Measurements from ENCODE around the gene TUSC2. TPM values are rescaled to one million over a fixed set of nuclear protein-coding genes. Genes with fewer than 3 reads are reported as not detected.

TUSC2 gene
- polyA plus RNA-seq, 1 donor from 2014 or later: 88.8 TPM

DNA sequence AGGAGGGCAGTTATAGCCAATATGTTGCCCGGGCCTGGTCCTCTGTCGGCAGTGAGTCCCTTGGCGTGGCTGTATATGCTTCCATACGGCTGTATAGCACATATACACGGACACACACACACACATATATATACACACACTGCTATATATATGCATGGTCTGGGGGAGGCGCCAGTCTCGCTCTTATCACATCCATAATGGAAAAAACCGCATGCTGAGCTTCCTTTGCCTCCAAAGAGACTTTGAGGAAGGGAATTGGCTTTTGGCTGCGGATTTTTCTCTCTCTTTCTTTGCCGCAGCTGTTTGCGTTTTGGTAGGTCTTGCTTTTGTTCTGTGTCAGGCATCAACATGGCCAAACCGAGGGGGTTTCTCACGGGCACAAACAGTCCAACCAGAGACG, 42.6 kb upstream of the TUSC2 start:
- Histone ChIP-seq H3K4me2 (ENCODE audit: low read length) (no peak overlapping the region), H2AFZ (ENCODE audit: low read depth, low read length) (no peak overlapping the region), H3K27ac (ENCODE audit: low read length) (no peak overlapping the region), H4K20me1 (ENCODE audit: insufficient read depth) (no peaks in the 10 kb centered on the region), H3K9ac (ENCODE audit: low read length) (no peak overlapping the region), H3K27me3 (ENCODE audit: insufficient read depth, low read depth, low read length) (no peaks in the 10 kb centered on the region), H3K79me2 (replicated peaks; ENCODE audit: insufficient read depth, low read length) (no peaks in the 10 kb centered on the region), H3K4me3 (ENCODE audit: low read length) (no peak overlapping the region), H3F3A (ENCODE audit: insufficient read depth, low read length, poor library complexity, severe bottlenecking) (no peaks in the 10 kb centered on the region), H3K9me2 (ENCODE audit: insufficient read depth, low read length) (no peaks in the 10 kb centered on the region), H3K9me3 (ENCODE audit: low read length) (no peaks in the 10 kb centered on the region), H3K36me3 (ENCODE audit: insufficient read depth, low read length) (peaks cover 7% of the 10 kb centered on the region)
- TF ChIP-seq, protein P1, sequence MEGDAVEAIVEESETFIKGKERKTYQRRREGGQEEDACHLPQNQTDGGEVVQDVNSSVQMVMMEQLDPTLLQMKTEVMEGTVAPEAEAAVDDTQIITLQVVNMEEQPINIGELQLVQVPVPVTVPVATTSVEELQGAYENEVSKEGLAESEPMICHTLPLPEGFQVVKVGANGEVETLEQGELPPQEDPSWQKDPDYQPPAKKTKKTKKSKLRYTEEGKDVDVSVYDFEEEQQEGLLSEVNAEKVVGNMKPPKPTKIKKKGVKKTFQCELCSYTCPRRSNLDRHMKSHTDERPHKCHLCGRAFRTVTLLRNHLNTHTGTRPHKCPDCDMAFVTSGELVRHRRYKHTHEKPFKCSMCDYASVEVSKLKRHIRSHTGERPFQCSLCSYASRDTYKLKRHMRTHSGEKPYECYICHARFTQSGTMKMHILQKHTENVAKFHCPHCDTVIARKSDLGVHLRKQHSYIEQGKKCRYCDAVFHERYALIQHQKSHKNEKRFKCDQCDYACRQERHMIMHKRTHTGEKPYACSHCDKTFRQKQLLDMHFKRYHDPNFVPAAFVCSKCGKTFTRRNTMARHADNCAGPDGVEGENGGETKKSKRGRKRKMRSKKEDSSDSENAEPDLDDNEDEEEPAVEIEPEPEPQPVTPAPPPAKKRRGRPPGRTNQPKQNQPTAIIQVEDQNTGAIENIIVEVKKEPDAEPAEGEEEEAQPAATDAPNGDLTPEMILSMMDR (IDR thresholded peaks at IDR 0.05; ENCODE audit: poor library complexity, severe bottlenecking): peak; percentile 83
- TF ChIP-seq SMC3 (conservative IDR thresholded peaks at IDR 0.05; ENCODE audit: poor library complexity) (peak; percentile 89), MXI1 (conservative IDR thresholded peaks at IDR 0.05; ENCODE audit: poor library complexity, severe bottlenecking) (no peak), RAD21 (conservative IDR thresholded peaks at IDR 0.05) (peak; percentile 89)

DNA sequence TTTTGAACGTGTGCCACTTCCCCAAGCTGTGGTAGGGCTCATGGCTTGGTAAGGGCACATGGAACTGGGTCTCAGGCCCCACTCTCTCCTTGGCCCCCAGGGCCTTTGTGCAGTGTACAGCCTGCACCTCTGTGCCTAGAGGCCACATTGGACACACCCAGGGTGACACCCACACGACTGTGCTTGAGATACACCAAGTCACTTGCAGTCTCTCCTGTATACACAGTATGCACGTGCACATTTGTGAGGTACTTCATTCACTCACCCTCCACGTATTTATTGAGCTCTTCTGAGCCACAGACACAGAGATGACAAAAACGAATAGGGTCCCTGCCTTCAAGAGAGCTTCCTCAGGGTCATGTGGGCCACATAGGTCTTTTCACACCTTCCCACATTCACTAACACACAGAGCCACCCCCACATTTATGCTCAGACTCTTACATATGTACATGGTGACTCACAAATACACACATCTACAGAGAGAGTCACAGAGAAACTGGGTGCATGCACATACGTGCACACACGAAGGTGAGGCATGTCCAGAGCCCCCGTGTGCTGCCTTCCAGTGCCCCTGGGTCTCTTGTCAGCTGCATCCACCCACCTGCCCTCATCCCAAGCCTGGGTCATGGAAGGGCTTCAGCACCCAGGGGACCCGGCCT, 41.1 kb upstream of the TUSC2 start:
- no peak overlapping the region for H3K4me2 ChIP-seq (ENCODE audit: low read length)

More for the DNA sequence above, 41.1 kb upstream of the TUSC2 start:
- Histone ChIP-seq H3K27me3 (ENCODE audit: insufficient read depth, low read depth, low read length) (no peaks in the 10 kb centered on the region), H3K4me3 (ENCODE audit: low read length) (no peak overlapping the region), H3K36me3 (ENCODE audit: insufficient read depth, low read length) (peaks cover 7% of the 10 kb centered on the region), H3K79me2 (replicated peaks; ENCODE audit: insufficient read depth, low read length) (no peaks in the 10 kb centered on the region), H2AFZ (ENCODE audit: low read depth, low read length) (no peak overlapping the region), H3K27ac (ENCODE audit: low read length) (no peak overlapping the region), H4K20me1 (ENCODE audit: insufficient read depth) (no peaks in the 10 kb centered on the region), H3F3A (ENCODE audit: insufficient read depth, low read length, poor library complexity, severe bottlenecking) (no peaks in the 10 kb centered on the region), H3K9me2 (ENCODE audit: insufficient read depth, low read length) (no peaks in the 10 kb centered on the region), H3K9me3 (ENCODE audit: low read length) (no peaks in the 10 kb centered on the region), H3K9ac (ENCODE audit: low read length) (no peak overlapping the region)
- TF ChIP-seq EP300 (conservative IDR thresholded peaks at IDR 0.05; ENCODE audit: poor library complexity, severe bottlenecking): no peak
- no peak for TF ChIP-seq RAD21 (conservative IDR thresholded peaks at IDR 0.05)
- TF ChIP-seq EZH2 (IDR thresholded peaks at IDR 0.05; ENCODE audit: borderline replicate concordance, insufficient read depth, low read length, poor library complexity, severe bottlenecking): no peak
- no peak for TF ChIP-seq POLR2AphosphoS5 (IDR thresholded peaks at IDR 0.05)
- TF ChIP-seq SMC3 (conservative IDR thresholded peaks at IDR 0.05; ENCODE audit: poor library complexity): no peak
- TF ChIP-seq TAF1 (IDR thresholded peaks at IDR 0.05; ENCODE audit: low read depth): no peak
- TF ChIP-seq, protein P1 (IDR thresholded peaks at IDR 0.05; ENCODE audit: poor library complexity, severe bottlenecking): no peak
- no peak for TF ChIP-seq MXI1 (conservative IDR thresholded peaks at IDR 0.05; ENCODE audit: poor library complexity, severe bottlenecking)
- TF ChIP-seq, protein P2, sequence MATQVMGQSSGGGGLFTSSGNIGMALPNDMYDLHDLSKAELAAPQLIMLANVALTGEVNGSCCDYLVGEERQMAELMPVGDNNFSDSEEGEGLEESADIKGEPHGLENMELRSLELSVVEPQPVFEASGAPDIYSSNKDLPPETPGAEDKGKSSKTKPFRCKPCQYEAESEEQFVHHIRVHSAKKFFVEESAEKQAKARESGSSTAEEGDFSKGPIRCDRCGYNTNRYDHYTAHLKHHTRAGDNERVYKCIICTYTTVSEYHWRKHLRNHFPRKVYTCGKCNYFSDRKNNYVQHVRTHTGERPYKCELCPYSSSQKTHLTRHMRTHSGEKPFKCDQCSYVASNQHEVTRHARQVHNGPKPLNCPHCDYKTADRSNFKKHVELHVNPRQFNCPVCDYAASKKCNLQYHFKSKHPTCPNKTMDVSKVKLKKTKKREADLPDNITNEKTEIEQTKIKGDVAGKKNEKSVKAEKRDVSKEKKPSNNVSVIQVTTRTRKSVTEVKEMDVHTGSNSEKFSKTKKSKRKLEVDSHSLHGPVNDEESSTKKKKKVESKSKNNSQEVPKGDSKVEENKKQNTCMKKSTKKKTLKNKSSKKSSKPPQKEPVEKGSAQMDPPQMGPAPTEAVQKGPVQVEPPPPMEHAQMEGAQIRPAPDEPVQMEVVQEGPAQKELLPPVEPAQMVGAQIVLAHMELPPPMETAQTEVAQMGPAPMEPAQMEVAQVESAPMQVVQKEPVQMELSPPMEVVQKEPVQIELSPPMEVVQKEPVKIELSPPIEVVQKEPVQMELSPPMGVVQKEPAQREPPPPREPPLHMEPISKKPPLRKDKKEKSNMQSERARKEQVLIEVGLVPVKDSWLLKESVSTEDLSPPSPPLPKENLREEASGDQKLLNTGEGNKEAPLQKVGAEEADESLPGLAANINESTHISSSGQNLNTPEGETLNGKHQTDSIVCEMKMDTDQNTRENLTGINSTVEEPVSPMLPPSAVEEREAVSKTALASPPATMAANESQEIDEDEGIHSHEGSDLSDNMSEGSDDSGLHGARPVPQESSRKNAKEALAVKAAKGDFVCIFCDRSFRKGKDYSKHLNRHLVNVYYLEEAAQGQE (IDR thresholded peaks at IDR 0.05; ENCODE audit: borderline replicate concordance): no peak

Measured in neural cell (in vitro differentiated cells).